NCI-H2107 (cell line): ENCODE measurements around the gene ZDHHC19.
"Not testable (repeated sequence)": the region's sequence is repeated elsewhere in the genome, so short reads cannot be mapped to it uniquely, and the experiment has no call there.

Experiments used
- DNase-seq: peaks from one replicate; lab custom pipeline; 2025; lab: John Stamatoyannopoulos, UW

Gene ZDHHC19

DNA sequence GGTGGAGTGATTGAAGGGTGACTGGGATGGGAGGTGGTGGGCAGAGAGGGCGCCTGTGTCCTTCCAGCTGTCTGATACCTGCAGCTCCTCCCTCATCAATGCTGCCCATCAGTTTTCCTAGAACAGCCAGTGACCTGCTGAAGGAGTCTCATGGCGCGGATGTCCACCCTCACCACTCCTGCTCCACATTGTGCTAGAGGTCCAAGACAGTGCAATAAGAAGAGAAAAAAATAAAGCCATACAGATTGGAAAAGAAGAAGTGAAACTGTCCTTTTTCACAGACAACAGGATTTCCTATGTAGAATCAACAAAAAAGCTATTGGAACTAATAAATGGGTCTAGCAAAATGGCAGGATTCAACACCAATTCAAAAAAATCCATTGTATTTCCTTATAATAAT lies 7.4 kb downstream of the ZDHHC19 start:
- DNase-seq: no peak

DNA sequence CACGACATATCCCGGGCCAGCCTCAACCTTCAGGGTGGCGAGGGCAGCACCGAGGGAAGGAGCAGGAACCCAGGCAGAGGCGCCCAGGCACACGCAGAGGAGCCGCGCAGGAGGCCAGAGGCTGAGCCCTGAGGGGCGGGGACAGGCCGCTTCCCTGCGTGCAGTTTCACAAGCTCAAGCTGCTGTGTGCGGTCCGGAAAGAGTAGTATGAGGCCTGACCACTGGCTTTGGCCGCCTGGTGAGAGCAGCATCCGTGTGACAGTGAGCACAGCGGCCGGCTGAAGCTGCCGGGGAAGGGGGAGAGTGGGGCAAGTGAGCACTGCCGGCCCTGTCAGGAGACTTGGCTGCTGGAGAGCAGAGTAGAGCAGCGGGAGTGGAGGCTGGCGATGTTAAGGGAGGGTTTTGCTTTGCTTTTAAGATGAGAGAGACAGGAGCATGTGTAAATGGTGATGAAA lies 8.7 kb downstream of the ZDHHC19 start:
- no peak for DNase-seq

DNA sequence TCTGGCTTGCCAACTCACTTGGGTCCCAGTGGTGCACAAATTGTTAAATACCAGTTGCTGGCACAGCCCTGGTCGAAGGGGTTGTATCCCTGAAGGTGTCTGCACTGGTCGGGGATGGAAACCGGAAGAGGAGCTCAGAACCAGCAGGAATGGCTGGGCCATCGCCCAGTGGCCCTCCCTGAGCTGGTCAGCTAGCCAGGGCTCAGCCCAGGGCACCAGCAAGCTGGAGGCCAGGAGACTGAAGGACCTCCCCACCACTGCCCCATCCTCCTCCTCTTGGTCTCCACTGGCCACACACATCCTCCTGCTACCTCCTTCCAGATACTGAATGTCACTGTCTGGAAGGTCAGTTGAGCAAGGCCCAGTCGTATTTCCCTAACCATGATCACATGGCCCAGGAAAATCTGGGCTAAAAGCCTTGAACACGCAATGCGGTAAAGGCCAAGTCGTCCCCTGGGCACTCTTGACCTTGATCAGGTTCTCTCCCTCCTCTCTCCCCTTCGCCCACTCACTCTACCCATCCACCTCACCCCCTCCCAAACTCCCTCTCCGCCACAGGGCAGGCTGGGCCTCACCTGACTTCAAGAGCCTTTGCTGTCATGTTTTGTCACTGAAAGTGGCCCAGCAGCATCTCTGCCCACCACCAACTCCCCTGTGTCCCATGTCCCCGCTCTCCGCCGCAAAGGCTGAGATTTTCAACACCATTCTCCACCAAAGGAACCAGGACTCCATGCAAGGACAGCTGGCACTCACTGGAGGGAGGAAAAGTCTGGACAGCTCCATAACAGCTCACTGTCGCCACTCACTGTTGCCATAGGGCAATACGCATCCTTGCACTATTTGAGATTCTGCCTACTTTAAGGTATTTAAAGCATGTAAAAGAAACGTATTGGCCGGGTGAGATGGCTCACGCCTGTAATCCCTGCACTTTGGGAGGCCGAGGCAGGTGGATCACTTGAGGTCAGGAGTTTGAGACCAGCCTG lies 12.1 kb downstream of the ZDHHC19 start:
- no peak for DNase-seq

DNA sequence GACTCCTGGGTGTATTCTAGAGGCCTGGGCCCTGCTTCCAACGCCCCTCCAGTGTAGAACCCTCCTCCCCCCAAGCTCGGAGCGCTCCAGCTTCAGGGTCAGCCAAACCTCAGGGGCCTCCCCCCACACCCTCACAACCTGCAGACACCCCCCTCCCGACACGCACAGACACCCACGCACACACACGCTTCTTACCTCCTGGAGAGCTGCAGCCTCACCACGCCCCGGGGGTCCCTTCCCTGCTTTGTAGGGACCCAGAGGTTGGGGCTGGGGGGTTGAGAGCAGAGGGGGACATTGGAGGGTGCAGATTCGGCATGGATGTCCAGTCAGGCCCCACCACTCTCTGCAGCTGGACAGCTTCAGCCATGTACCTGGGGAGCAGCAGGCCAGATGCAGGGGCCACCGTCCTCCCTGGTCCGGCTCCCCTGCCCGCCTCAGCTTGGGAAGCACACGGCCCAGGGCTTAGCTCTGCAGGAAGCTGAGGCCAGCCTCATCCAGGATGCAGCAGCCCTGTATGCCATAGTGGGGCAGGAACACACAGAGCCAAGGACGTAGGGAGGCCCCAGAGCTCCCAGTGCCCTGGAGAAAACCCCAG lies 13.0 kb downstream of the ZDHHC19 start:
- DNase-seq: no peak

DNA sequence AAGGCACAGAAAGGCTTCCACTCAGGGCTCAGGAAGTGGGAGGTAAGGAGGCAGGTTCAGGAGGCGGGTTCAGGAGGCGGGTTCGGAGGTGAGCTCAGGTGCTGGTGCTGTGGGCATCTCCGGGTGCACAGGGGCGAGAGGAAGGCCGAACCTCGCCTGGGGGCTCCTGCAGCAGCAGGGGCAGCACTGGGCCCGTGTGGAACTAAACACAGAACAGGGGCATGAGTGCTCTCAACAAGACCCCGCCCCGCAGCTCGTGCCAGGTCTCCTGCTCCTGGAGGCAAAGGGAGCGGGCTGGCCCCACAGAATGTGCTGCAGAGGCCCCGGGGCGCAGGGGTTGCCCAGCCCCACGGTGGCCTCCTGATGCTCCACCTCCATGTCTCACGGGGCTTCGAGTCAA lies 13.7 kb downstream of the ZDHHC19 start:
- no peak for DNase-seq

DNA sequence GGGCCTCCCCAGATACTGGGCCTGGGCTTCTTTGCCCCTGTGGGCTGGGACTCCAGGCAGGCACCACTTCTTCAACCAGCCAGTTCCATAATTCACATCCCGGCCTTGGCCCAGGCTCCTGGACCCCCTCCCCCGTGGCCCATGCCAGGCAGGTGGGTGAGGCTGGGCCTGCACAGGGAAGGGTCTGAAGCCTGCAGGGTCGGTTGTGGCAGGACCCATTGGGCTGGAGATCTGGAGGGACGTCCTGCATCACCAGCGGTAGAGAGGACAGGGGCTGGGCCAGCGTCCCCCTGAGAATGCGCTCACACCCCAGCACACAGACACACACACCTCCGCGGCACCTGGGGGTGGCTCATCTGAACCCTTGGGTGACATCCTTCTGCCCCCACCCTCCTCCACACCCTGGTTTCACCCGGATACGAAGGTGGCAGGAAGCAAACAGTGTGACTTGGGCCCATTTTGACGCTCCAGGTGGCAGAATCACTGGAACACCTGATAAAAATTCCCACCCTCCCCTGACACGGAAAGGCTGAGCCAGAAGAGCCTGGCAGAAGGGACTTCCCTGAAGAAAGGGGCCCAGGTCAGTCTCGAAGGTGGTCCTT lies 15.4 kb downstream of the ZDHHC19 start:
- DNase-seq: no peak

DNA sequence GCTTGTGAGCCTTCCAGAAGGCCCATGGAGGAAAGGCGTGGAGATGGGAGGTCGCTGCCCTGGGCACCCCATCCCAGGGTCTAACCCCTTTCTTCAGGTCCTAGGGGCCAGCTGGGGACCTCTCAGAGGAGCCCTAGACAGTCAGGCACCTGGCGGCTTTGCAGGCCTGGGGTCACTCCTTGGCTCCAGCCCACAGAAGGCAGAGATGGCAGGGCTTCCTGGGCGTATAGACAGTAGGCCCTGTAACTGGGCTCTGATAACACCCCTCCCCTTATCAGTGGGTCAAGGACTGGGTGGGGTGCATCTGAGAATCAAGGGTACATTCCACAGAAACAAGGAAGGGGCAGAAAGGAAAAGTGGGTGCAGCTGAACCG lies 16.7 kb downstream of the ZDHHC19 start:
- DNase-seq: no peak

DNA sequence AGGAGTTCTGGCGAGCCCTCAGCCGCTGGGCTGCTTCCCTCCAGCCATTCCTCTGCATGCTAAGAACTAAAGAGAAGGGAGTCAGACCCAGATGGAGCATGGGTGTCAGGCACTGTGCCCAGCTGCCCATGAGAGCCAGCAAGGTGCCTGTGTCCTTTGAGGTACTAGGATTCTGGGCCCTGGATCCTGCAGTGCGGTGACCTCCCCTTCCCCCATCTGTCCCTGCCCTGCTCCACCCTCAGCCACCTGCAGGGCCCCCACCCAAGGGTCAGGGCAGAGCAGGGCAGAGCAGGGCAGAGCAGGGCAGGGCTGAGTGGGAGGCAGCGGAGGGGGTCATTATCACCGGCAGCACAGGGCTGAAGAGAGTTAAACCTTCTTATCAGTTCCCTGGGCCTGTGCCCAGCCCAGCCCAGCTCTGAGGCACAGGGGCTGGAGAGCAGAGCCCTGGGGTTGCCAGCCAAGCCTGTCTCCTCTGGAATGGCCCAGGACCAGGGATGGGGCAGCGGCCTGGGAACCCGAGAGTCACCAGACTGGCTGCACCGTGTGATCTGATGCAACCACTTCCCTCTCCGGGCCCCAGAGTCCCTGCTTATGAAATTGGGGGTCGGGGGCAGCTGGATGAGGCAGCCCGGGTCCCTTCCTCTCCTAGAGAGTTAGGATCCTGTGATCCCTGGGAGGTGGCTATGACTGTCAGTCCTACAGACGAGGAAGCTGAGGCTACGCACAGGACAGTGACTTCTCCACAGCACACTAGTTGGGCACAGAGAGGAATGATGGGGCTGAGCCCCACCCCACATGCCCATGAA lies 17.3 kb downstream of the ZDHHC19 start:
- no peak for DNase-seq

DNA sequence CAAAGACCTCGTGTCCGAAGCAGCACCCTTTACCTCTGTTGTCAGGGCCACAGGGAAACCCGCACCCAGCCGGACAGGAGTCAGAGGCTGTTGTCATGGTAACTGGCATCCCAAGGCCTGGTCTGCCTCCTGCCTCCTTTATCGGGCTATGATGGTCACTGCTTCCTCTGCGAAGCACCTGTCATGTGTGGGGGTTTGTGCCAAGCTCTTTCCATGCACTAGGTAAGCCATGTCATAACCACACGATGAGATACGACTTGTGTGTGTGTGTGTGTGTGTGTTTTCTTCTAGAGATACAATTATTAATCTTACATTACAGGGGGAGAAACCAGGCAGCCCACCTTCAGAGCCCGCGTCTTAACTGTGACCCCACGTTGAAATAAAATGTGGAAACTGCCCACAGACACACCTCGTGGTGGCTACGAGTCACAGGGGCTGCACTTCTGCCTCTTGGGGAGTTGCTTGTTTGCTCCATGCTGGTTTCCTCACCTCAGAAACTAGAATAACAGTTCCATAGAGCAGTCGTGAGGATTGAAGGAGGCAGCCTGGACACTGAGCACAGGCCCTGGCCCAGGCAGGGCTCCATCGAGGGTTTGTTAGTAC lies 18.0 kb downstream of the ZDHHC19 start:
- DNase-seq: no peak

DNA sequence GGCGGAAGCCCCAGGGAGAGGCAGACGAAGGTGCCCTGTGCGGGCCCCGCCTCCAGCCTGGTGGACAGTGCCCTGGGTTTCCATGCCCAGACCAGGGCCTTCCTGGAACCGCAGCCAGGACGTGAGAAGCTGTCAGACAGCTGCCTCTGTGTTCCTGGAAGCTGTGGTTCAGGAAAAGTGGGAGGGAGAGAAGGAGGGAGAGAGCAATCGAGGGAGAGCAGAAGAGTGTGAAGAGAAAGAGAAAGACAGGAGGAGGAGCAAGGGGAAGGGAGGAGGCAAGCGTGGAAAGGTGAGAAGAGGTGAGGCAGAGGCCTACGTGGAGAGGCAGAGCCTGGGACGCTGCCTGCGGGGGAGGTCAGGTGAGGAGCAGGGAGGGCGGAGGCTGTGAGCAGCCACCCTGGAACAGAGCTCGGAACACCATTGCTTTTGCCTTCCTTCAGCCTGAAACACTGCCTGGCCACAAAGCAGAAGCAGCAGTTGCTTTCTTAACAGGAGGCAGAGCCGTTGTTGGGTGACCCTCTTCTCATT lies 18.6 kb downstream of the ZDHHC19 start:
- DNase-seq: no peak

DNA sequence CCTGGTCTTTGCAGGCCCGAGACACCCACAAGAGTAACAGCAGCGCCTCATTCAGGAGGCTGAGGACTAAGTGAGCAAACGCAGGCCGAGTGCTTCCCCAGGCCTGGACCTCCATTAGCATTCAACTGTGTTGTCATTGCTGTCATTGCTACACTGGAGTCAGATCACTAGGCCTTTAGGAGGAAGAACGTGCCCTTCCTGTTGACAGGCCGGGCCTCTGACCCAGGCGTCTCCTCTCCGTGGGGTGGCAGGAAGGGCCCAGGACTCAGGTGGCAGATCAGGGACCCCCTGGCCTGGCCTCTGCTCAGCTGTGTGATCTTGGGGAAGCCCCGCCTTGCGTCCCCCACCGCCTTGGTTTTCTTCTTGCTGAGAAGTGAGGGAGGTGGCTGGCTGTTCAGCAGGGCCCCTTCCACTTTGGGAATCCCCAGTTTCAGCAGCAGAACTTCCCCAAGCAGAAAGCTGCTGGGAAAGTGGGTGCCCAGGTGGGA lies 19.1 kb downstream of the ZDHHC19 start:
- DNase-seq: no peak

DNA sequence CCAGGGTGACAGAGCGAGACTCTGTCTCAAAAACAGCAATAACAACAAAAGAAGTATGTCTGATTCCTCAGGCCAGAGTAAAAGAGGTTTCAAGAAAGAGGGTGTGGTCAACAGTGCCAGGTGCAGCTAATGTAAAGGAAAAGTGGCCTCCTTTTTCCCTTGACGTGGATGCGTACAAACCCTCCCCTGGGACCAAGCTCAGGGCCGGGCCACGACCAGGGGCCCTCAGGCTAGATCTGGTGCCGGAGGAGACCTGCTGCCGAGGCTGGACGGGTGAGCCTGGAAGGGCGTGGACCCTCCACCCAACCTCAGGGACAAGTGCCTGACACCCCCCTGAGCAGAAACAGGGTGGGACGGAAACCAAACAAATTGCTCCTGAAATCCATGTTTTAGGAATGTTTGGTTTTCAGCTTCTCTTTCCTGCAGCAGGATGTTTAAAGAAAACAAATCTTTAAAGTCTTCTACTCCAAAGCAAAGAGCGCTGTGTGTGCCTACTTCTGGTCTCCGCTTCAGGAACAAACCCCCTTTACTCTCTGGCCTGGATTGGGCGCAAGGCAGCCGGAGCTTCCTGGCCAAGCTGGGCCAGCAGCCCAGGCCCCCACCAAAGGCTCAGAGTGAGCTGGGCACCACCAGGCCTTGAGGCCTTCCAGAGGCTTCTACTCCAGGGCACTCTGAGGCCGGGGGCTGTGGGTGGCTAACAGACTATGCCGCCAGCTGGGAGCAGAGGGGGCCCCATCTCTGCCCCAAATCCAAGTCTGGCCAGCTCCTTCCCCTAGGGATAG lies 21.4 kb downstream of the ZDHHC19 start:
- no peak for DNase-seq

DNA sequence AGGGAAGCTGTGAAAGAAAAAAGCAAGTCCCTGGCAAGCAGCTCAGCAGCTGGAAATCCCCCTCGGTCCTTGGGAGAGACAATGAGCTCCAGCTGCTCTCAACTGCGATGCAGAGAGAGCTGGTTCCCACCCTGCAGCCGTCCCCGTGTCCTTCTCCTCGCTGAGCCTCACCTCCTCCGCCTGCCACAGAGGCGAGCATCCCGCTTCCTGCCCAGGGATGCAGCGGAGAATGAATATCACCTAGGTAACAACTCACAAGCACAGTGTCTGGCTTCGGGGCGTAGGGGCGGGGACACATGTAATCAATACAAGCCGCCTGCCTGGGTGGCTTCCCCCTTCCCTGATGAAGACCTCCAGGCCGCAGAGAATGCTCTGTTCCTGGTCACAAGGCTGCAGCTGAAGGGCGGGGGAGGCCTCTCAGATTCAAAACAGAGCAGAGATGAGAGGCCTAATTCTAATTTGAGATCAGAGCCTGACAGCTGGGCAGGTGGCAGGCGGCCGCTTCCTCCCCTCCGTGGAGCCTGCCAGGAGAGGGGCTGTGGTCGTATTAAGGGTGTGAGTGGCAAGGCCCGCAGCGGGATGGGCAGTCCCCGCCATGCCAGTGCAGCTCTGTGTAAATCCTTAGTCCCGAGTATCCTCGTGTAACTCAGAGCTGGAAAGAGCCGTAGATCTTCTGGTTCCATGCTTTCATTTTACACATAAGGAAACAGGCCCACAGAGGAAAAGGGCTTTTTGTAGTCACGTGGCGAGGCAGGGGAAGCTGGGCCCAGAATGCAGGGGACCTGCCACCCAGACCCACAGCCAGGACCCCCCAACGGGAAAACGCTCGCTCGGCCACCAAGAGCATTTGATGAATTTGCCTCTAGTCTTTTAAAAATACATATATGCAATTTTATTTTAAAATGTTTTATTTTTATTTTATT lies 24.3 kb downstream of the ZDHHC19 start:
- DNase-seq: peak; percentile 93

DNA sequence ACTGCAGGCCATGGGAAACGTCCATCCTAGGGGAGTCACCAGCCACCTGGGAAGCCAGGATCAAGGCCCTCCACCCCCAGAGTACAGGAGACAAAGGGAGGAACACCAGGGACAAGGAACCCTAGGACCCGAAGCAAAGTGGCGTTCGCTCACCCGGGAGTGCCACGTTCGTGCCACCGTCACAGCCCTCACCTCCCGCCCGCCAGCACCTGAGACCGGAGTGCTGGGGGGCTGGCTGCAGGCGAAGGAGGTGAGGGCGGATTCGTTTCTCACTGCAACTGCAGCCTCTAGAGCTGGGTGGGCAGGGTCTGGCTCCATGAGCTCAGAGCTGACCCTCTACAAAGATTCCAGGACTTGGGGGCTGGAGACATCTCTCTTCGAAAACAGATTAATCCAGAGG lies 26.3 kb downstream of the ZDHHC19 start:
- no peak for DNase-seq

DNA sequence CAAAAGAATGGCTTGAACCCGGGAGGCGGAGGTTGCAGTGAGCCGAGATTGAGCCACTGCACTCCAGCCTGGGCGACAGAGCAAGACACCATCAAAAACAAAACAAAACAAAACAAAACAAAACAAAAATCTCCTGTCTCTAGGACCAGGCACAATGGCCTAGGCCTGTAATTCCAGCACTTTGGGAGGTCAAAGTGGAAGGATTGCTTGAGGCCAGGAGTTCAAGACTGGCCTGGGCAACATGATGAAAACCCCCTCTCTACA lies 27.1 kb downstream of the ZDHHC19 start:
- not testable (repeated sequence) for DNase-seq

DNA sequence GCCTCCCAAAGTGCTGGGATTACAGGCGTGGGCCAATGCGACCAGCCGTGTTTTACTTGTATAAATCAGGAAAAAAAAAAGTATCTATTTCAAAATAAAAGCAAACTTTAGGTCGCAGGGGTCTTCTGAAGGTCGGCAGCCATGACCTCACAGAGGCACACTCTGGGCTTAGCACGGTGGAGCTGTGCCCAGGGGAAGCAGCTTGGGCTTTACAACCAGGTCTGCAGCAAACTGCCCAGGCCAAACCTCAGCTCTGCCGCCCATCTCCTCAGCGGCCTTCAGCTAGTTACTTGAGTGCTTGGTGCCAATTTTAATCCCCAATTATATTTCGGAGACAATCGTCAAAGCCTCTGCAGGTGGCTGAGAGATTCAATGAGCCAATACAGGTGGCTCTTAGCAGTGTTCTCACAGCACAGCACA lies 30.1 kb downstream of the ZDHHC19 start:
- DNase-seq: peak; percentile 39

DNA sequence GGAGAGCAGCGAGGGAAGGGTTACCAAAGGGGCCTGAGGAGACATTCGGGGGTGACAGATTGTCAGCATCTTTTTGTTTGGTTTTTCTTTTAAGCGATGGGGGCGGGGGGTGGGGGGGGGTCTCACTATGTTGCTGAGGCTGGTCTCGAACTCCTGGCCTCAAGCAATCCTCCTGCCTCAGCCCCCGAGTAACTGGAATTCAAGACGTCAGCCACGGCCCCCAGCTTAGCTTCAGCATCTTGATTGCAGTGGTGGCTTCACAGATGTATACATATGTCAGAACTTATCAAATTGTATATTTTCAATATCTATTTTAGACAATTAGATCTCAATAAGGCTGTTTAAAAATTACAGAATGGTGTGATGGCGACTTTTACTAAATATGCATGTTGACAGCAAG lies 30.9 kb downstream of the ZDHHC19 start:
- DNase-seq: no peak

DNA sequence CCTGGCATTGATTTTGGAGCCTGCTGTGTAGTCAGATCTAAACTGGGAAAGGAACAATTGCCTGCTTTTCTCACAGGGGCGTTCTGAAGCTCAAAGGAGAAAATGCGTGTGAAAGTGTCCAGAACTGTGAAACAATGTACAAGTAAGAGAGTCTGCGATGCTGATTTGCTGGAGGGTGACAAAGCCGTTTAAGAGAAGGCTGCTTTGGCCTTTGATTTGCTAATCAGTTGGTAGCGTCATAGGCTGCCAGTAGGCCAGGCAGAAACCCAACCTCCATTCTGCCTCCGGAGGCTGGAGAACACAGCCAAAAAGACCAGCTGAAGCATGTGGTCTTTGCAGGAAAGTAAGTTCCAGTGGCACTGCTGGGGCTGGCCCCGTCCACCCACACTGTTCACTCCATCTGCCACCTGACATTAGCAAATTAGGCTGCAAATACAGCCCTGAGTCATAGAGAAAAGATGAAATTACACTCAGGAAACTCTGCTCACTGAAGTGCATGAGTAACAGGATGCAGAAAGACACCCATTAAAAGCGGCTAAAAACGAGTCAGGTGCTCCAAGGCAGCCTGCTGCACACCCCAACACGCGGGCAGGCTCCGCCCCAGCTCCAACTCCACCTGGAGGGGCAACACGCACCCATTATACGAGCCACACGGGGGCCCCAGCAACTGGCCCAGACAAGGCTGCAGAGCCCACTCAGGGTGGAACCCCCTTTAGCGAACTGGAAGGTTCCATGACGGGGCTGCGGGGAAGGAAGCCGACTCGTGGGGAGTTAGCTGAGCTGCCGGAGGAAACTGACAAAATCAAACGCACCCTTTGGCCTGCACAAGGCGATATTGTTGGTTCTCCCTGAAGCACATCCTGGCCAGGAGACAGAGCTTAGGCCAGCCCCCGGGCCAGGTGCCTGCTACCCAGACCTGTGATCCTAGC lies 31.6 kb downstream of the ZDHHC19 start:
- DNase-seq: peak; percentile 82

DNA sequence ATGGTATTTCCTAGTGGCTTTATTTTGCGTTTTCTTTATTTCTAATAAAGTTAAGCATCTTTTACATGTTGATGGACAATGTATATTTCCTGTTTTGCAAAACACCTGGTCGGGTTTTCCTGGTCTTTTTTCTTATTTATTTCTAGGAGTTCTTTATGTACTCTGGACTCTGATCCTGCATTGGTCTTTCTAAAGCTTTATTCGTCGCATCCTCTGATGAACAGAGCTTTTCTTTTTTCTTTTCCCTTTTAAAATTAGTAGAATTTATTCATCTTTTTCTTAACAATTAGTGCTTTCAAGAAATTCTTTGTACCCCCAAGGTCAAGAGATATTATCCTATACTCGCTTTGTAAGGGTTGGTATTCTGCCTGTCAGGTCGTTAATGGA lies 32.2 kb downstream of the ZDHHC19 start:
- DNase-seq: no peak
